Fibroblast of pulmonary artery (primary cell): ENCODE data around the gene COL13A1.

Source experiments
- DNase-seq: peaks from one replicate; pipeline ENCODE4 v3.0.0-alpha.2; 2010; ENCODE audit warnings: low read depth
- H3K4me3 ChIP-seq: replicated peaks from 2 replicates; pipeline ENCODE4 v1.5.1; 2011; ENCODE audit warnings: low read depth, mild to moderate bottlenecking, control low read depth, low read length, moderate library complexity
- TF ChIP-seq, protein P1 (sequence below): IDR thresholded peaks from 2 replicates; pipeline ENCODE4 v1.5.1; 2011; ENCODE audit warnings: mild to moderate bottlenecking, control low read depth, low read length, inconsistent platforms; ENCODE audit errors: missing control alignments

COL13A1 gene

DNA sequence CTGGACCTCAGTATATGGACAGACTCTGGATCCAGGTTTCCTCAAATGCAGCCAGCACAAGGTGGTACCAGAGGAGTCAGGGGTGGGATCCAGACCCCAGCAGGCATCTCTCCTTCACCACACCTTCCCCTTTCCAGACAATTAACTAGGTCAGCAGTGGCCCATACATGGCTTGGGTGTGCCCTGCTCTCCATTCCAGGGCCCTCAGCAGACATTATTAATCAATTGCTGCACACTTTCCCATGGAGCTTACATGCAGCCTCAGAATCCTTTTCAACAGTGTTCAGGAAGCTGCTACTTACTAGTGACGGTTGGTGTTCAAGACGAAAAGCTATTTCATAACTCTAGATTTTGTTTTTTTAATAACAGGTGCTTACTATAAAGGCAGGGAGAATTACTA, 6.0 kb downstream of the COL13A1 start:
- peak; percentile 58 for DNase-seq
- TF ChIP-seq, protein P1, sequence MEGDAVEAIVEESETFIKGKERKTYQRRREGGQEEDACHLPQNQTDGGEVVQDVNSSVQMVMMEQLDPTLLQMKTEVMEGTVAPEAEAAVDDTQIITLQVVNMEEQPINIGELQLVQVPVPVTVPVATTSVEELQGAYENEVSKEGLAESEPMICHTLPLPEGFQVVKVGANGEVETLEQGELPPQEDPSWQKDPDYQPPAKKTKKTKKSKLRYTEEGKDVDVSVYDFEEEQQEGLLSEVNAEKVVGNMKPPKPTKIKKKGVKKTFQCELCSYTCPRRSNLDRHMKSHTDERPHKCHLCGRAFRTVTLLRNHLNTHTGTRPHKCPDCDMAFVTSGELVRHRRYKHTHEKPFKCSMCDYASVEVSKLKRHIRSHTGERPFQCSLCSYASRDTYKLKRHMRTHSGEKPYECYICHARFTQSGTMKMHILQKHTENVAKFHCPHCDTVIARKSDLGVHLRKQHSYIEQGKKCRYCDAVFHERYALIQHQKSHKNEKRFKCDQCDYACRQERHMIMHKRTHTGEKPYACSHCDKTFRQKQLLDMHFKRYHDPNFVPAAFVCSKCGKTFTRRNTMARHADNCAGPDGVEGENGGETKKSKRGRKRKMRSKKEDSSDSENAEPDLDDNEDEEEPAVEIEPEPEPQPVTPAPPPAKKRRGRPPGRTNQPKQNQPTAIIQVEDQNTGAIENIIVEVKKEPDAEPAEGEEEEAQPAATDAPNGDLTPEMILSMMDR = no peak
- no peak overlapping the region for H3K4me3 ChIP-seq

DNA sequence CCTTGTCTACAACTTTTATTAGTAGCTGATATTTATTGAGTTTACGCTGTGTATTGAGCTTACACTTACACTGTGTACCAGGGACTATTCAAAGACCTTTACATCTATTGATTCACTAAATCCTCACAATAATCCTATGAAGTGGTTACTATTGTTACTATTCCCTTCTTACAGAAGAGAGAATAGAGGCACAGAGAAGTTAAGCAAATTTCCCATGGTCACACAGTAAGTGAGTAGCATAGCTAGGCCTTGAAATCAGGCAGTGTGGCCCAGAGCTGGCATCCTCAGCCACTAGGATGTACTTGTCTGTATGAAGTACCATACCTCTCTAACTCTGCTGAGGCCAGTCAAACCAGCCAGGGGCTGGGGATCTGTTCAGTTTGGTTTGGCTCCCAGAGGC, 7.6 kb downstream of the COL13A1 start:
- no peak overlapping the region for H3K4me3 ChIP-seq
- no peak for DNase-seq
- TF ChIP-seq, protein P1 = no peak

DNA sequence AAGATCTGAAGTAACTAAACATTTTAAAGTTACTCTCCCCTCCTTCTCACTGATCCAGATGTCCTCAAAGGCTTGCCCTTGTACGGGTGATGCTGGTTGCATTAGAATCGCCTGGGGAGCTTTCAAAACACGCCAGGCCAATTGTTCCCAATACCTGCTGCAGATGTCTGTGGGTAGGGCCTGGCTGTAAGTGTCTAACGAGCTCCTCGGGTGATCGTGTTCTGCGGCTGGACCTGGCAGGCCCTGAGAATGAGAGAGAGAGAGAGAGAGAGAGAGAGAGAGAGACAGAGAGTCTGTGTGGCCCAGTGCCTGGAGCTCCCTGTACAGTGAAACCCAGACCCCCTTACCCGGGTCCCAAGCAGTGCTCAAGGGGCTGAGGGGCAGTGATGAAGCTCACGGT, 8.4 kb downstream of the COL13A1 start:
- TF ChIP-seq, protein P1 = no peak
- no peak for DNase-seq

DNA sequence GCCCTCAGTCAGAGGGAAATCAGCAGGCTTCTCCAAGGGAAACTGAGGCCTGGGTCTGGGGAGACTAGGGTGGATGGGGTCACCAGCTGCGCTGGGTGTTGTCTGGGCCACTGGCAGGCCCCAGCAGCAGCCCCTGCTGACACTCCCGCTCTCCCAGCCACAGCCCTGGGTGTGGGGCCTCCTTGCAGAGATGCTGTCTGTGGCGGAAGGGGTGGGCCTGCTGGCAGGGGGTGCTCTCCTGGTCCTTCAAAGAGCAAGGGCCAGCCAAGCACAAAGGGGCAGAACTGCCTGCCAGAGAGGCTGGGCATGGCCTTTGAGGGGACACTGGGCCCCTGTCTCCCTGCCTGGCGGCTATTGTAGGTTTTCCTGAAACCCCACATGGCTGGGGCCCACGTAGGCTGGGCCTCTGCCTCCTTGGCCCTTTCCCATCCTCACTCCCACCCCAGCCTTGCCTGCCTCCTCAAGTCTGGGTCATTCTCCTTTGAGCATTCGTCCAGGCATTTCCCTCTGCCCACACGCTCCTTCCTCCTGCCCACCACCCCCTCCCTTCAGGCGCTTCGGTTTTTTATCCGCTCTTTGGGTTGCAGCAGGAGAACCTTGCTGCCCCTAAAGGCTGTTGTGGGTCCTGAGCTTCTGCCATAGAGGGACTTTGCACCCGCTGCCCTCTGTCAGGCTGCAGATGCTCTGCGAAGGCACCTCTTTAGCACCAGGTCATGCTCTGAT, 9.1 kb downstream of the COL13A1 start:
- TF ChIP-seq, protein P1 = no peak
- DNase-seq = peak; percentile 19
- no peak overlapping the region for H3K4me3 ChIP-seq

More for the DNA sequence above, 8.4 kb downstream of the COL13A1 start:
- no peak overlapping the region for H3K4me3 ChIP-seq

DNA sequence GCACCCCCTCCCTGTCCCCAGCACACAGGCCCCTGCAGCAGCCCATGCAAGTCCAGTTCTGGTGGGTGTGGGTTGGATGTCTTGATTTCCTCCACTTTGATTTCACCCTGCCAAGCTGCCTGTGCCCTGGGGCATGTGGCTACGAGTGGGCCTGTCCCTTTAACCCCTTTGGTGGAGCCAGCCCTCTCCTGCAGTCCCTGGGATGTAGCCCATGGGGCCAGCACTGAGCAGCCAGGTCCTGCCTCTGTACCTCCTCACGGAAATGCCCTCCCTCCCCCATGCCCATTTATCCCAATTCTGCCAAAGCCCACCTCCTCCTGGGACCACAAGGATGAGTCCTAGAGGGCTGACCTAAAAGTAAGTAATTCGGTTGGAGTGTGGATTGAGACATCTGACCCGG, 11.9 kb downstream of the COL13A1 start:
- TF ChIP-seq, protein P1 = no peak
- no peak overlapping the region for H3K4me3 ChIP-seq
- no peak for DNase-seq

DNA sequence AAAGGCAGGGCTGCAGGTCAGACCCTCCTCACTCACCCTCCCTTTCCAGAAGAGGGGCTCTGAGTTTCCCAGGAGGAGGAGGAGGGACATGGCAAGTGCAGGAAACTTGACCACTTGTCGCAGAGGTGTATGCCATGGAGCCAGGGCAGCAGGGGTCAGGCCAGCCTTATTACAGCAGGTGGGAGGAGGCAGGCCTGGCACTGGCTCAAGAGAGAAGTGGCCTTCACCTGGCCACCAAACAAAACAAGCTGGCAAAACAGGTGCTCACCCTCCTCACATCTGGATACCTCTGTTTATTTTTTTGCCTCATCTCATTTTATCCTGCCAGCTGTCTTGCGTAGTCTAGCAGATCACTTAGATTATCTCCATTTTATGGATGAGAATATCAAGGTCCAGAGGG, 12.5 kb downstream of the COL13A1 start:
- DNase-seq = no peak
- no peak overlapping the region for H3K4me3 ChIP-seq
- TF ChIP-seq, protein P1 = no peak

DNA sequence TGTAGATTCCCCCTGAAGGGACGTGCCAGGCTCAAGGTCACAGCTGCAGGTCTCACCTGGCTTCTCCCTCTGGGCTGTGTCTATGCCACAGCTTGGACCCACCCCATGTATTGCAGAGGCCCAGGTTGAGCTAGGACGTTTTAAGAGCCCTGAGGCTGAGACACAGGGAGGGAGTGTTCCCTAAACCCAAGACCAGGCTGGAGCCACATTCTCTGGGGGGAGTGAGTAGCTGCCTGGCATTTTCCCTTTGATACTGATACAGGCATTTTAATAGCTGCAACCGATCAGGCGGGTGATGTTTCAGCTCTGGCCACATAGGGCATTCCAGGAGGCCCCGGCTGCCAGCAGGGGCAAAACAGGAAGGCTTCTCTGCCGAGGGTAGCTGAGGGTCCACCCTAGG, 13.4 kb downstream of the COL13A1 start:
- no peak overlapping the region for H3K4me3 ChIP-seq
- TF ChIP-seq, protein P1 = no peak
- DNase-seq = no peak
